Fibroblast of skin of left quadriceps (primary cell): ENCODE data around the gene LBHD2.
"Not testable (repeated sequence)": the region's sequence is repeated elsewhere in the genome, so short reads cannot be mapped to it uniquely, and the experiment has no call there.

ENCODE experiments used
- DNase-seq, 2 experiments: peaks; one replicate each; pipeline ENCODE4 v3.0.0-alpha.2; 2013; ENCODE audit warnings: low read depth in 2 of 2

LBHD2 gene

GRCh38 chr14:103084021-103084919 lies at the start of gene LBHD2:
Gene LBHD2 (plus strand): TSS chr14:103084210. CDS start chr14:103086013, 1,803 bp downstream.
- DNase-seq, result no peak

- DNase-seq, result no peak
These were observed 42.5 kb upstream of the LBHD2 start for GRCh38 chr14:103041464-103041863.

- no peak for DNase-seq
These were observed 40.6 kb upstream of the LBHD2 start for GRCh38 chr14:103043257-103044015.

- no peak for DNase-seq
These were observed 38.6 kb upstream of the LBHD2 start for GRCh38 chr14:103045371-103045869.

GRCh38 chr14:103047453-103047852 lies 36.6 kb upstream of the LBHD2 start:
- DNase-seq, result not testable (repeated sequence)

- no peak for DNase-seq
These were observed 33.1 kb upstream of the LBHD2 start for GRCh38 chr14:103050935-103051334.

GRCh38 chr14:103052407-103052806 lies 31.6 kb upstream of the LBHD2 start:
- DNase-seq, result no peak

GRCh38 chr14:103055695-103056094 lies 28.3 kb upstream of the LBHD2 start:
- DNase-seq, result no peak

- DNase-seq, result peak; percentile 46 to 56
These were observed 27.5 kb upstream of the LBHD2 start for GRCh38 chr14:103056322-103057027.

- no peak for DNase-seq
These were observed 27.0 kb upstream of the LBHD2 start for GRCh38 chr14:103057028-103057371.

GRCh38 chr14:103057372-103058163 lies 26.4 kb upstream of the LBHD2 start, which contains the start of gene CDC42BPB:
Gene CDC42BPB (minus strand): TSS chr14:103057549. CDS start chr14:103057173, 376 bp downstream.
- DNase-seq, result peak; percentile 86 to 87

- no peak for DNase-seq
These were observed 25.6 kb upstream of the LBHD2 start for GRCh38 chr14:103058164-103059055.

GRCh38 chr14:103059556-103059955 lies 24.5 kb upstream of the LBHD2 start:
- DNase-seq, result no peak

GRCh38 chr14:103061482-103061976 lies 22.5 kb upstream of the LBHD2 start:
- DNase-seq, result no peak

- no peak for DNase-seq
These were observed 19.6 kb upstream of the LBHD2 start for GRCh38 chr14:103064436-103064835.

- DNase-seq, result no peak
These were observed 19.0 kb upstream of the LBHD2 start for GRCh38 chr14:103064978-103065377.

GRCh38 chr14:103065861-103066260 lies 18.1 kb upstream of the LBHD2 start:
- no peak for DNase-seq

- DNase-seq, result no peak
These were observed 17.6 kb upstream of the LBHD2 start for GRCh38 chr14:103066399-103066798.

- peak; percentile 20 to 22 for DNase-seq
These were observed 16.6 kb upstream of the LBHD2 start for GRCh38 chr14:103067231-103067954.
